ENCODE results near the gene ZNF469. TPM values are rescaled to one million over a fixed set of nuclear protein-coding genes. Genes with fewer than 3 reads are reported as not detected.
"Not testable (repeated sequence)": the region's sequence is repeated elsewhere in the genome, so short reads cannot be mapped to it uniquely, and the experiment has no call there.

Gene ZNF469
- total RNA-seq, 1 donor, result 8.3 TPM

GRCh38 chr16:88407807-88408206 is 25.0 kb downstream of the ZNF469 start:
- Histone ChIP-seq H3K4me1 (ENCODE audit: insufficient read depth, low read length) (peaks cover 9% of the 10 kb centered on the region), H3K9me3 (ENCODE audit: low read depth, low read length) (no peaks in the 10 kb centered on the region), H3K27ac (ENCODE audit: low read depth, low read length) (no peak overlapping the region), H2AFZ (ENCODE audit: low read length) (no peak overlapping the region), H3K79me2 (ENCODE audit: insufficient read depth, low read length) (peaks cover 13% of the 10 kb centered on the region), H3K4me3 (ENCODE audit: insufficient read depth, low read length) (no peak overlapping the region), H3K27me3 (ENCODE audit: insufficient read depth, low read length) (no peaks in the 10 kb centered on the region), H3K4me2 (ENCODE audit: insufficient read depth, low read length) (no peak overlapping the region), H3K36me3 (ENCODE audit: insufficient read depth, low read length) (no peaks in the 10 kb centered on the region), H4K20me1 (ENCODE audit: insufficient read depth, low read length) (peaks cover 19% of the 10 kb centered on the region)
- TF ChIP-seq CTCF (IDR thresholded peaks at IDR 0.05; ENCODE audit: extremely low read depth, low read depth, low read length), result no peak
- DNase-seq (ENCODE audit: insufficient read length, low spot score, missing footprints), result no peak

GRCh38 chr16:88408561-88409142 is 25.9 kb downstream of the ZNF469 start:
- no peaks in the 10 kb centered on the region for H3K9me3 ChIP-seq (ENCODE audit: low read depth, low read length)
- no peak overlapping the region for H3K27ac ChIP-seq (ENCODE audit: low read depth, low read length)
- no peaks in the 10 kb centered on the region for H3K36me3 ChIP-seq (ENCODE audit: insufficient read depth, low read length)
- peaks cover 13% of the 10 kb centered on the region for H3K79me2 ChIP-seq (ENCODE audit: insufficient read depth, low read length)
- no peaks in the 10 kb centered on the region for H3K27me3 ChIP-seq (ENCODE audit: insufficient read depth, low read length)
- no peak for DNase-seq (ENCODE audit: insufficient read length, low spot score, missing footprints)
- H4K20me1 ChIP-seq (ENCODE audit: insufficient read depth, low read length), result peaks cover 15% of the 10 kb centered on the region
- no peak overlapping the region for H3K4me3 ChIP-seq (ENCODE audit: insufficient read depth, low read length)
- H3K4me2 ChIP-seq (ENCODE audit: insufficient read depth, low read length), result no peak overlapping the region
- TF ChIP-seq CTCF (IDR thresholded peaks at IDR 0.05; ENCODE audit: extremely low read depth, low read depth, low read length), result no peak
- H2AFZ ChIP-seq (ENCODE audit: low read length), result no peak overlapping the region
- peaks cover 9% of the 10 kb centered on the region for H3K4me1 ChIP-seq (ENCODE audit: insufficient read depth, low read length)

- Histone ChIP-seq H4K20me1 (ENCODE audit: insufficient read depth, low read length) (peaks cover 11% of the 10 kb centered on the region), H3K27ac (ENCODE audit: low read depth, low read length) (no peak overlapping the region), H3K4me1 (ENCODE audit: insufficient read depth, low read length) (peaks cover 9% of the 10 kb centered on the region), H3K79me2 (ENCODE audit: insufficient read depth, low read length) (peaks cover 13% of the 10 kb centered on the region), H2AFZ (ENCODE audit: low read length) (no peak overlapping the region), H3K4me2 (ENCODE audit: insufficient read depth, low read length) (no peak overlapping the region), H3K4me3 (ENCODE audit: insufficient read depth, low read length) (no peak overlapping the region), H3K27me3 (ENCODE audit: insufficient read depth, low read length) (no peaks in the 10 kb centered on the region), H3K9me3 (ENCODE audit: low read depth, low read length) (no peaks in the 10 kb centered on the region), H3K36me3 (ENCODE audit: insufficient read depth, low read length) (no peaks in the 10 kb centered on the region)
- no peak for DNase-seq (ENCODE audit: insufficient read length, low spot score, missing footprints)
- TF ChIP-seq CTCF (IDR thresholded peaks at IDR 0.05; ENCODE audit: extremely low read depth, low read depth, low read length), result no peak
Measured at GRCh38 chr16:88409296-88410065, 26.7 kb downstream of the ZNF469 start.

GRCh38 chr16:88410297-88410968 is 27.7 kb downstream of the ZNF469 start:
- not testable (repeated sequence) for H3K36me3 ChIP-seq (ENCODE audit: insufficient read depth, low read length); H3K4me1 ChIP-seq (ENCODE audit: insufficient read depth, low read length); H3K27me3 ChIP-seq (ENCODE audit: insufficient read depth, low read length); DNase-seq (ENCODE audit: insufficient read length, low spot score, missing footprints); H2AFZ ChIP-seq (ENCODE audit: low read length); H3K4me3 ChIP-seq (ENCODE audit: insufficient read depth, low read length); H3K9me3 ChIP-seq (ENCODE audit: low read depth, low read length); H3K27ac ChIP-seq (ENCODE audit: low read depth, low read length); H3K4me2 ChIP-seq (ENCODE audit: insufficient read depth, low read length)
- Histone ChIP-seq H4K20me1 (ENCODE audit: insufficient read depth, low read length) (peaks cover 11% of the 10 kb centered on the region), H3K79me2 (ENCODE audit: insufficient read depth, low read length) (peaks cover 13% of the 10 kb centered on the region)
